HG03135 (cell line): Measurements from ENCODE around the gene AKR1C1.
"Not testable (repeated sequence)": the region's sequence is repeated elsewhere in the genome, so short reads cannot be mapped to it uniquely, and the experiment has no call there.

ENCODE experiments used
- ATAC-seq: cut with Tn5 transposase; IDR thresholded peaks from one replicate; pipeline ENCODE4 v1.9.1; 2021; ENCODE audit warnings: mild to moderate bottlenecking, moderate library complexity; ENCODE audit not compliant: unreplicated experiment

AKR1C1 gene

GRCh38 chr10:4962876-4963814, at the start of gene AKR1C1:
TSS of gene AKR1C1 (plus strand) at chr10:4963415. CDS start at chr10:4963445, 30 bp downstream.
- ATAC-seq: not testable (repeated sequence)

GRCh38 chr10:4914213-4914850, 48.9 kb upstream of the AKR1C1 start:
- no peak for ATAC-seq

- no peak for ATAC-seq
Measured at GRCh38 chr10:4916086-4916716, 47.0 kb upstream of the AKR1C1 start.

GRCh38 chr10:4918236-4918635, 45.0 kb upstream of the AKR1C1 start:
- no peak for ATAC-seq

- not testable (repeated sequence) for ATAC-seq
Measured at GRCh38 chr10:4924482-4924881, 38.7 kb upstream of the AKR1C1 start.

GRCh38 chr10:4926400-4926799, 36.8 kb upstream of the AKR1C1 start:
- no peak for ATAC-seq

- no peak for ATAC-seq
Measured at GRCh38 chr10:4931587-4931986, 31.6 kb upstream of the AKR1C1 start.

GRCh38 chr10:4934391-4934987, 28.7 kb upstream of the AKR1C1 start:
- no peak for ATAC-seq

GRCh38 chr10:4937346-4937745, 25.9 kb upstream of the AKR1C1 start:
- ATAC-seq: no peak

- no peak for ATAC-seq
Measured at GRCh38 chr10:4939224-4940072, 23.8 kb upstream of the AKR1C1 start.

- not testable (repeated sequence) for ATAC-seq
Measured at GRCh38 chr10:4940073-4940428, 23.2 kb upstream of the AKR1C1 start.

GRCh38 chr10:4940909-4941308, 22.3 kb upstream of the AKR1C1 start:
- ATAC-seq: not testable (repeated sequence)

- ATAC-seq: no peak
Measured at GRCh38 chr10:4941540-4942330, 21.5 kb upstream of the AKR1C1 start.

GRCh38 chr10:4942931-4943330, 20.3 kb upstream of the AKR1C1 start:
- not testable (repeated sequence) for ATAC-seq

- ATAC-seq: not testable (repeated sequence)
Measured at GRCh38 chr10:4943416-4943815, 19.8 kb upstream of the AKR1C1 start.

- no peak for ATAC-seq
Measured at GRCh38 chr10:4943821-4944220, 19.4 kb upstream of the AKR1C1 start.

GRCh38 chr10:4944841-4945240, 18.4 kb upstream of the AKR1C1 start:
- ATAC-seq: no peak

GRCh38 chr10:4945766-4946717, 17.2 kb upstream of the AKR1C1 start:
- ATAC-seq: no peak
